Gastroesophageal sphincter (tissue), 4 donors: ENCODE results near the gene CDK4. TPM values are rescaled to one million over a fixed set of nuclear protein-coding genes. Genes with fewer than 3 reads are reported as not detected.
"Not testable (repeated sequence)": the region's sequence is repeated elsewhere in the genome, so short reads cannot be mapped to it uniquely, and the experiment has no call there.

Experiments
- ATAC-seq: fragments of 150-250 bp; one replicate; pipeline ENCODE4 v1.9.1; 2016; ENCODE audit warnings: mild to moderate bottlenecking, moderate library complexity
- H3K27ac ChIP-seq, 4 donors: fragments of 200-600 bp; sonication (generic) in 3 of 4; 1 replicate in 3 of 4; 2 replicates in 1 of 4; pipeline ENCODE4 v1.5.1; 2016 to 2019
- H3K27me3 ChIP-seq: fragments of 200-600 bp; sonication (generic); one replicate; pipeline ENCODE4 v1.5.1; 2019
- H3K36me3 ChIP-seq, 2 donors: fragments of 200-600 bp; sonication (generic); one replicate each; pipeline ENCODE4 v1.5.1; 2019; ENCODE audit warnings: control low read depth in 1 of 2
- H3K4me1 ChIP-seq, 3 donors: fragments of 200-600 bp; sonication (generic); 1 replicate in 2 of 3; 2 replicates in 1 of 3; pipeline ENCODE4 v1.5.1; 2016 to 2019; ENCODE audit warnings: control low read depth in 2 of 3
- H3K4me3 ChIP-seq, 2 donors: fragments of 200-600 bp; sonication (generic); one replicate each; pipeline ENCODE4 v1.5.1; 2019; ENCODE audit warnings: mild to moderate bottlenecking in 1 of 2, moderate library complexity in 1 of 2
- H3K9me3 ChIP-seq, 3 donors: fragments of 200-600 bp; sonication (generic); one replicate each; pipeline ENCODE4 v1.5.1; 2017 to 2019; ENCODE audit warnings: control low read depth in 2 of 3
- CTCF ChIP-seq, 4 experiments: fragments of 200-600 bp in 2 of 4; fragments of 450-650 bp in 2 of 4; sonication (generic) in 1 of 4; IDR thresholded peaks; one replicate each; pipeline ENCODE4 v1.5.1; 2017 to 2019; ENCODE audit warnings: antibody characterized with exemption in 4 of 4, mild to moderate bottlenecking in 2 of 4, moderate library complexity in 2 of 4
- EP300 ChIP-seq: sonication (generic); formaldehyde crosslinking; IDR thresholded peaks from one replicate; pipeline ENCODE4 v1.6.1; 2017; ENCODE audit warnings: antibody characterized with exemption, mild to moderate bottlenecking
- POLR2A ChIP-seq, 2 donors: fragments of 450-650 bp; IDR thresholded peaks; one replicate each; pipeline ENCODE4 v1.6.1; 2017; ENCODE audit warnings: antibody characterized with exemption in 2 of 2, mild to moderate bottlenecking in 2 of 2, moderate library complexity in 1 of 2
- POLR2AphosphoS5 ChIP-seq: sonication (generic); formaldehyde crosslinking; IDR thresholded peaks from one replicate; pipeline ENCODE4 v1.6.1; 2017; ENCODE audit warnings: antibody characterized with exemption
- WGBS, 2 donors: methylation state at CpG; one replicate each; pipeline ENCODE4 v1.1.5; 2018; ENCODE audit warnings: low coverage in 1 of 2; 5-methylcytosine and 5-hydroxymethylcytosine counted together
- total RNA-seq, 4 donors: library from RNA; depleted of rRNA; stranded (reverse); fragments of >200 nt; gene quantifications; one replicate each; pipeline ENCODE4 v1.1.0, GENCODE V29; 2016

Gene CDK4
- total RNA-seq, 4 donors from 2014 or later = 56.7 to 107 (median 101) TPM

- 13 to 20% methylated on average over 1 of the region's 1 CpG for WGBS, 2 donors
- Histone ChIP-seq H3K27ac (no peak overlapping the region), H3K4me3 (no peak overlapping the region), H3K4me1 (peaks cover 3 to 19% (median 6%) of the 10 kb centered on the region in 3 donors), H3K27me3 (no peaks in the 10 kb centered on the region), H3K36me3 (peaks cover 0 to 49% of the 10 kb centered on the region in 2 donors), H3K9me3 (no peaks in the 10 kb centered on the region)
- TF ChIP-seq EP300 = no peak
- TF ChIP-seq POLR2AphosphoS5 = no peak
- no peak for ATAC-seq
Measured at GRCh38 chr12:57779736-57780135, 27.6 kb upstream of the CDK4 start.

DNA sequence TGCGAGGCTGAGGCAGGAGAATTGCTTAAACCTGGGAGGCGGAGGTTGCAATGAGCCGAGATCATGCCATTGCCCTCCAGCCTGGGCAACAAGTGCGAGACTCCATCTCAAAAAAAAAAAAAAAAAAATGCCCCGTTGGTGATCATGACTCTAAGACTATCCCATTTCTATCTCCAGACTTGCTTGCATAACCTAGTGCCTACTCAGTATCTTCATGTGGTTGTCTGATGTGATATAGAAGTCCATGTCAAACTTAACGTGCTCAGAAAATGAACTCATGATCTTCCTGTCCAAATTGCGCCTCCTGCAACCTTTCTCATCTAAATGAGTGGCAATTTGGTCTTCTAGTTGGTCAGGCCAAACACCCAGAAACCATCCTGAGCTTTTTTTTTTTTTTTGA is 25.8 kb upstream of the CDK4 start:
- peaks cover 0 to 18% (median 4%) of the 10 kb centered on the region in 3 donors for H3K4me1 ChIP-seq
- H3K36me3 ChIP-seq = peaks cover 0 to 49% of the 10 kb centered on the region in 2 donors
- WGBS, 2 donors = 74 to 91% methylated on average over 3 to 4 of the region's 7 CpGs

GRCh38 chr12:57777367-57777766 is 25.3 kb upstream of the CDK4 start:
- Histone ChIP-seq H3K9me3 (no peaks in the 10 kb centered on the region), H3K36me3 (peaks cover 0 to 49% of the 10 kb centered on the region in 2 donors), H3K4me3 (no peak overlapping the region), H3K27ac (no peak overlapping the region), H3K27me3 (no peaks in the 10 kb centered on the region), H3K4me1 (peaks cover 0 to 20% (median 4%) of the 10 kb centered on the region in 3 donors)
- ATAC-seq = no peak
- TF ChIP-seq POLR2A (IDR thresholded peaks at IDR 0.05) = no peak
- TF ChIP-seq POLR2AphosphoS5 = no peak
- no peak for TF ChIP-seq EP300
- no peak for TF ChIP-seq CTCF (IDR thresholded peaks at IDR 0.05)
- 82 to 89% methylated on average over 3 to 7 of the region's 7 CpGs for WGBS, 2 donors

More for the DNA sequence above, 25.8 kb upstream of the CDK4 start:
- Histone ChIP-seq H3K27me3 (no peaks in the 10 kb centered on the region), H3K27ac (no peak overlapping the region), H3K9me3 (no peaks in the 10 kb centered on the region), H3K4me3 (no peak overlapping the region)
- ATAC-seq = no peak
- no peak for TF ChIP-seq EP300
- no peak for TF ChIP-seq POLR2AphosphoS5
- no peak for TF ChIP-seq POLR2A (IDR thresholded peaks at IDR 0.05)
- no peak for TF ChIP-seq CTCF (IDR thresholded peaks at IDR 0.05)

DNA sequence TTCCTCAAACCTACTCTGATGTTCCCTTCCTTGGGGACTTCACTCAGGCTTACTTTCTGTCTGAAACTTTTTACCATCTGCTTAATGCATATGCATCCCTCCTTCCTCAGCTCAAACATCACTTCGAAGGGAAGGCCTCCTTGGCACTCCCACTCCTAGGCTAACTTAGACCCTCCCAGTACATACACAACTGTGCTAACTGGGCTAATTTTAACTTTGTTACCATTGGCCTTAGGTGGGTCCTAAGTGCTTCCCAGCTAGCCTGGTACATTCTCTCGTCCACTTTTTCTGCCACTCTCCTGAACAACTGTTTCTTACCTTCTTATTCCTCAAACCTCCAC is 24.1 kb upstream of the CDK4 start:
- 81 to 90% methylated on average over 2 of the region's 2 CpGs for WGBS, 2 donors
- TF ChIP-seq POLR2A (IDR thresholded peaks at IDR 0.05) = no peak
- no peak for TF ChIP-seq POLR2AphosphoS5
- no peak for TF ChIP-seq CTCF (IDR thresholded peaks at IDR 0.05)
- no peak for TF ChIP-seq EP300
- peaks cover 0 to 49% of the 10 kb centered on the region in 2 donors for H3K36me3 ChIP-seq
- no peak overlapping the region for H3K27ac ChIP-seq
- H3K27me3 ChIP-seq = no peaks in the 10 kb centered on the region
- no peak overlapping the region for H3K4me3 ChIP-seq
- H3K4me1 ChIP-seq = peaks cover 0 to 21% (median 7%) of the 10 kb centered on the region in 3 donors
- no peak for ATAC-seq
- no peaks in the 10 kb centered on the region for H3K9me3 ChIP-seq

DNA sequence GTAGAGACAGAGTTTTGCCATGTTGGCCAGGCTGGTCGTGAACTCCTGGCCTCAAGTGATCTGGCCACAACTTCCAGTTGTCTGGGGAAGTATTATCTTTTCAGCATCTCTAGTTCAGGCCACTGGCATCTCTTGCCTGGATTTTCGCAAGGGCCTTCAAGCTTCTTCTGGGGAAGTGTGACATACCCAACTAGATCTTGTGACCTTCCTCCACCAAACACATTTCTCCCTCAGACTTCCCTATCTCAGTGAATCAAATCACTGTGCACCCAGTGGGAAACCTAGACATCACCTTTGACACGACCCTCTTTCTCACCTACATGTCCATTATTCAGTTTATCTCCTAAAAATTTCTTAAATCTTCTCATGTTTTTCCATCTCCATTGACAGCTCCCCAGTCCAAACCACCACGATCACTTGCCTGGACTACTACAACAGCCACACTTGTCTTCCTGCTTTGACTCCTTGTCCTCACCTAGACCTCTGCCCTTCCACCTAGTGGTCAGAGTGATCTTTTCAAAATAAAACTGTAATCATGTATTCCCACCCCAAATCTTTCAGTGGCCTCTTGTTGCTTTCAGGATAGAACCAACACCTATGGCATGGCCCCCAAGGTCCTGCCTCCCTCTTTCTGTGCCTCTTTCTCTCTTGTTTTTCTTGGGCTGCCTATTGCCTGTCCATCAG is 23.6 kb upstream of the CDK4 start:
- Histone ChIP-seq H3K4me1 (peaks cover 0 to 27% (median 8%) of the 10 kb centered on the region in 3 donors), H3K27me3 (no peaks in the 10 kb centered on the region), H3K4me3 (no peak overlapping the region), H3K36me3 (peaks cover 0 to 45% of the 10 kb centered on the region in 2 donors), H3K9me3 (no peaks in the 10 kb centered on the region), H3K27ac (no peak overlapping the region)
- ATAC-seq = no peak
- WGBS, 2 donors = 77 to 79% methylated on average over 2 to 4 of the region's 4 CpGs
- no peak for TF ChIP-seq POLR2AphosphoS5

DNA sequence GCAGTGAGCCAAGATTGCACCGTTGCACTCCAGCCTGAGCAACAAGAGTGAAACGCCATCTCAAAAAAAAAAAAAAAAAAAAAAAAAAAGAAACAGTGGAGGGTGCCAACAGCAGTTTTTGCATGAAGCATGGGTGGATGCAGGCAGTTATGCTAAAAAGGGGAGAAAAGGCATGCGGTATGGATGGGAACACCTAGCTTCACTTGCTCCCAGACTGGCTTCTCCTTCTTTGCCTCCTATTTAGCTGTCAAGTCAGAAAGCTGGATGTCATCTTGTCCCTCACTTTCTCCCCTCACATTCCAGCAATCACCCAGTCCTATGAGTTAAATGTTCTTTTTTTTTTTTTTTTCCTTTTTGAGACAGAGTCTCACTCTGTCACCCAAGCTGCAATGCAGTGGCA is 22.9 kb upstream of the CDK4 start:
- peaks cover 0 to 27% (median 8%) of the 10 kb centered on the region in 3 donors for H3K4me1 ChIP-seq
- no peak overlapping the region for H3K27ac ChIP-seq
- ATAC-seq = no peak
- TF ChIP-seq EP300 (no peak), CTCF (IDR thresholded peaks at IDR 0.05) (no peak), POLR2A (IDR thresholded peaks at IDR 0.05) (no peak), POLR2AphosphoS5 (no peak)
- no peak overlapping the region for H3K4me3 ChIP-seq
- no peaks in the 10 kb centered on the region for H3K27me3 ChIP-seq
- H3K9me3 ChIP-seq = no peaks in the 10 kb centered on the region
- peaks cover 0 to 43% of the 10 kb centered on the region in 2 donors for H3K36me3 ChIP-seq
- 61 to 78% methylated on average over 1 to 2 of the region's 3 CpGs for WGBS, 2 donors

DNA sequence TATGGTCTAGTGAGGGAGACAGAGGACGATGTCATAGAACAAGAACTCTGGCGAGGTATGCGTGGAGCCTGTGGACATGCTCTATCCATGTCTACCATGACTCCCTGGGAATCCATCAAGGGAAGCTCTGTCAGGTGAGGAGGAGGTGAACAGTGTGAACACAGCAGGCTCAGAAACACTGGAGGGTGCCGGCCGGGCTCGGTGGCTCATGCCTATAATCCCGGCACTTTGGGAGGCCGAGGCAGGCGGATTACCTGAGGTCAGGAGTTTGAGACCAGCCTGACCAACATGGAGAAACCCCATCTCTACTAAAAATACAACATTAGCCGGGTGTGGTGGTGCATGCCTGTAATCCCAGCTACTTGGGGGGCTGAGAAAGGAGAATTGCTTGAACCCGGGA is 22.5 kb upstream of the CDK4 start:
- not testable (repeated sequence) for H3K9me3 ChIP-seq, H3K4me3 ChIP-seq, H3K27me3 ChIP-seq, H3K27ac ChIP-seq, ATAC-seq
- Histone ChIP-seq H3K4me1 (peaks cover 0 to 27% (median 8%) of the 10 kb centered on the region in 3 donors), H3K36me3 (peaks cover 0 to 41% of the 10 kb centered on the region in 2 donors)
- 79 to 88% methylated on average over 1 to 6 of the region's 11 CpGs for WGBS, 2 donors
